ENCODE results near the gene TRMT112. TPM values are rescaled to one million over a fixed set of nuclear protein-coding genes. Genes with fewer than 3 reads are reported as not detected.

The TRMT112 gene
- total and polyA plus RNA-seq, 10 of the 15 experiments (the other 5 are each of a cell fraction or from before 2014, with no cell fraction given): 212 to 455 (median 308) TPM

DNA sequence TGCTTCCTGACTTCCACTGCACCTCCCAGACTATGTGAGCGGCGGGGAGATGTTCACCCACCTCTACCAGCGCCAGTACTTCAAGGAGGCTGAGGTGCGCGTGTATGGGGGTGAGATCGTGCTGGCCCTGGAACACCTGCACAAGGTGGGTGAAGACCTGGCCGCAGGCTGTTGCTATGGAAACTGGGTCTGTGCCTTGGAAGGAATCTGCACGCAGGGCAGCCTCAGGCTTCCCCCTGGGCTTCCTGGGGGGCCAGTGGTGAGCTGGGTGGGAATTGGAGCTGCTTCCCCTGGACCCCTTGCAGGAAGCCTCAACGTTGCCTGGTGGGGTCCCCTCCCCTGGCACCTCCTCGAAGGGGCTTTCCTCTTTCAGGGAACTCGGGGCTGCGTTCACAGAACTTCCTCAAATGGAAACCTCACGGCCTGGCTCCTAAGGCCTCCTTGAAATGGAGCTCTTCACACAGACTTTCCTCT lies 43.1 kb upstream of the TRMT112 start:
- WGBS (ENCODE audit: insufficient coverage, insufficient replicate concordance, low lambda C conversion rate, missing lambda C conversion rate): 29% methylated on average over 13 of the region's 13 CpGs
- in situ Hi-C loops (cut with MboI) (no loop called here), intact Hi-C loops (cut with micrococcal nuclease; ENCODE audit: unreplicated experiment) (no loop called here)
- peak overlapping the region; percentile 53 for H2AFZ ChIP-seq (ENCODE audit: control insufficient read depth, low read depth, low read length)
- peaks cover 21% of the 10 kb centered on the region for H3K79me2 ChIP-seq (ENCODE audit: control insufficient read depth, insufficient read depth, low read length)
- RAD21 ChIA-PET (ENCODE audit: unreplicated experiment): interaction anchor here (0.6 to 9.7 kb wide), 7 partner anchors 14 to 1685 kb away, joined by 3 to 176 read pairs (median 4); partner anchors contain the start of genes PRDX5 and TRMT112
- peak overlapping the region; percentile 69 for H3K4me3 ChIP-seq
- peak; percentile 13 for ATAC-seq
- peaks cover 5 to 11% of the 10 kb centered on the region in 2 experiments; a peak in 3 of 4 replicates for H3K36me3 ChIP-seq (ENCODE audit: control insufficient read depth in 2 of 2, insufficient read depth in 2 of 2, low read length in 1 of 2)
- peak overlapping the region; percentile 96 for H3K4me2 ChIP-seq (ENCODE audit: control insufficient read depth, insufficient read depth)
- CTCF ChIA-PET: interaction anchor here (0.5 to 3.4 kb wide), 16 partner anchors 16 to 328 kb away, joined by 3 to 31 read pairs (median 4); partner anchors contain the start of genes CCDC88B, PRDX5 and TRMT112
- DNase-seq (ENCODE audit: low read depth, low spot score): no peak
- peak overlapping the region; percentile 65 for H3K27ac ChIP-seq (ENCODE audit: control insufficient read depth, insufficient read depth)
- FAIRE-seq: no peak
- POLR2A ChIA-PET: interaction anchor here (0.5 to 2.5 kb wide), 7 partner anchors 12 to 884 kb away, joined by 3 to 14 read pairs (median 3); partner anchors contain the start of genes ESRRA, PRDX5 and TRMT112
- peaks cover 36% of the 10 kb centered on the region for H3K4me1 ChIP-seq (ENCODE audit: control insufficient read depth, insufficient read depth, low read length)
- no peaks in the 10 kb centered on the region for H3K27me3 ChIP-seq (replicated peaks in 1 of 2; ENCODE audit: control insufficient read depth in 2 of 2, insufficient read depth in 2 of 2, low read length in 1 of 2)
- SMC1A ChIA-PET (ENCODE audit: uncharacterized antibody, unreplicated experiment): interaction anchor here (0.7 to 2.3 kb wide), 8 partner anchors 15 to 293 kb away, joined by 3 to 13 read pairs (median 4); partner anchors contain the start of genes PRDX5 and TRMT112
- no peaks in the 10 kb centered on the region for H4K20me1 ChIP-seq (ENCODE audit: control insufficient read depth, insufficient read depth)
- H3K9me3 ChIP-seq (replicated peaks; ENCODE audit: control insufficient read depth, insufficient read depth, low read length): no peaks in the 10 kb centered on the region; the same call in 2 of the 3 replicates
- no TSS peak for BruUV-seq (replicated peaks)
- peak overlapping the region; percentile 58 for H3K9ac ChIP-seq (ENCODE audit: control insufficient read depth, insufficient read depth, low read length)
- TF ChIP-seq RUNX3 (IDR thresholded peaks at IDR 0.05; ENCODE audit: low read length) (peak; percentile 7; the same call in 1 of the 2 replicates), RAD21 (IDR thresholded peaks at IDR 0.05; ENCODE audit: insufficient read depth, low read depth, low read length) (no peak), SPI1 (IDR thresholded peaks at IDR 0.05; ENCODE audit: borderline replicate concordance, insufficient read depth, low read depth, low read length) (no peak), RFX5 (IDR thresholded peaks at IDR 0.05; ENCODE audit: low read depth, low read length) (no peak), FOXM1 (IDR thresholded peaks at IDR 0.05; ENCODE audit: low read depth, low read length) (no peak), CBX5 (IDR thresholded peaks at IDR 0.05; ENCODE audit: low read depth) (no peak), IRF4 (IDR thresholded peaks at IDR 0.05; ENCODE audit: low read depth, low read length) (no peak), PAX5 (IDR thresholded peaks at IDR 0.05; ENCODE audit: borderline replicate concordance, low read depth, low read length) (no peak), SMAD1 (IDR thresholded peaks at IDR 0.05; ENCODE audit: low read depth, partially characterized antibody) (no peak), BCL11A (IDR thresholded peaks at IDR 0.05; ENCODE audit: low read depth, low read length) (no peak), NR2C2 (IDR thresholded peaks at IDR 0.05; ENCODE audit: borderline replicate concordance, control insufficient read depth, insufficient read length, low read depth) (no peak), BMI1 (IDR thresholded peaks at IDR 0.05; ENCODE audit: borderline replicate concordance) (peak; percentile 72; the same call in 1 of the 2 replicates), CHD1 (IDR thresholded peaks at IDR 0.05; ENCODE audit: low read depth, low read length) (no peak)
- TF ChIP-seq, protein P1, sequence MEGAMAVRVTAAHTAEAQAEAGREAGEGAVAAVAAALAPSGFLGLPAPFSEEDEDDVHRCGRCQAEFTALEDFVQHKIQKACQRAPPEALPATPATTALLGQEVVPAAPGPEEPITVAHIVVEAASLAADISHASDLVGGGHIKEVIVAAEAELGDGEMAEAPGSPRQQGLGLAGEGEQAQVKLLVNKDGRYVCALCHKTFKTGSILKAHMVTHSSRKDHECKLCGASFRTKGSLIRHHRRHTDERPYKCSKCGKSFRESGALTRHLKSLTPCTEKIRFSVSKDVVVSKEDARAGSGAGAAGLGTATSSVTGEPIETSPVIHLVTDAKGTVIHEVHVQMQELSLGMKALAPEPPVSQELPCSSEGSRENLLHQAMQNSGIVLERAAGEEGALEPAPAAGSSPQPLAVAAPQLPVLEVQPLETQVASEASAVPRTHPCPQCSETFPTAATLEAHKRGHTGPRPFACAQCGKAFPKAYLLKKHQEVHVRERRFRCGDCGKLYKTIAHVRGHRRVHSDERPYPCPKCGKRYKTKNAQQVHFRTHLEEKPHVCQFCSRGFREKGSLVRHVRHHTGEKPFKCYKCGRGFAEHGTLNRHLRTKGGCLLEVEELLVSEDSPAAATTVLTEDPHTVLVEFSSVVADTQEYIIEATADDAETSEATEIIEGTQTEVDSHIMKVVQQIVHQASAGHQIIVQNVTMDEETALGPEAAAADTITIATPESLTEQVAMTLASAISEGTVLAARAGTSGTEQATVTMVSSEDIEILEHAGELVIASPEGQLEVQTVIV (IDR thresholded peaks at IDR 0.05; ENCODE audit: borderline replicate concordance, partially characterized antibody): no peak
- TF ChIP-seq, protein P2, sequence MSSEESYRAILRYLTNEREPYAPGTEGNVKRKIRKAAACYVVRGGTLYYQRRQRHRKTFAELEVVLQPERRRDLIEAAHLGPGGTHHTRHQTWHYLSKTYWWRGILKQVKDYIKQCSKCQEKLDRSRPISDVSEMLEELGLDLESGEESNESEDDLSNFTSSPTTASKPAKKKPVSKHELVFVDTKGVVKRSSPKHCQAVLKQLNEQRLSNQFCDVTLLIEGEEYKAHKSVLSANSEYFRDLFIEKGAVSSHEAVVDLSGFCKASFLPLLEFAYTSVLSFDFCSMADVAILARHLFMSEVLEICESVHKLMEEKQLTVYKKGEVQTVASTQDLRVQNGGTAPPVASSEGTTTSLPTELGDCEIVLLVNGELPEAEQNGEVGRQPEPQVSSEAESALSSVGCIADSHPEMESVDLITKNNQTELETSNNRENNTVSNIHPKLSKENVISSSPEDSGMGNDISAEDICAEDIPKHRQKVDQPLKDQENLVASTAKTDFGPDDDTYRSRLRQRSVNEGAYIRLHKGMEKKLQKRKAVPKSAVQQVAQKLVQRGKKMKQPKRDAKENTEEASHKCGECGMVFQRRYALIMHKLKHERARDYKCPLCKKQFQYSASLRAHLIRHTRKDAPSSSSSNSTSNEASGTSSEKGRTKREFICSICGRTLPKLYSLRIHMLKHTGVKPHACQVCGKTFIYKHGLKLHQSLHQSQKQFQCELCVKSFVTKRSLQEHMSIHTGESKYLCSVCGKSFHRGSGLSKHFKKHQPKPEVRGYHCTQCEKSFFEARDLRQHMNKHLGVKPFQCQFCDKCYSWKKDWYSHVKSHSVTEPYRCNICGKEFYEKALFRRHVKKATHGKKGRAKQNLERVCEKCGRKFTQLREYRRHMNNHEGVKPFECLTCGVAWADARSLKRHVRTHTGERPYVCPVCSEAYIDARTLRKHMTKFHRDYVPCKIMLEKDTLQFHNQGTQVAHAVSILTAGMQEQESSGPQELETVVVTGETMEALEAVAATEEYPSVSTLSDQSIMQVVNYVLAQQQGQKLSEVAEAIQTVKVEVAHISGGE (CRISPR knock-in tag; IDR thresholded peaks at IDR 0.05): no peak
- TF ChIP-seq, protein P3, sequence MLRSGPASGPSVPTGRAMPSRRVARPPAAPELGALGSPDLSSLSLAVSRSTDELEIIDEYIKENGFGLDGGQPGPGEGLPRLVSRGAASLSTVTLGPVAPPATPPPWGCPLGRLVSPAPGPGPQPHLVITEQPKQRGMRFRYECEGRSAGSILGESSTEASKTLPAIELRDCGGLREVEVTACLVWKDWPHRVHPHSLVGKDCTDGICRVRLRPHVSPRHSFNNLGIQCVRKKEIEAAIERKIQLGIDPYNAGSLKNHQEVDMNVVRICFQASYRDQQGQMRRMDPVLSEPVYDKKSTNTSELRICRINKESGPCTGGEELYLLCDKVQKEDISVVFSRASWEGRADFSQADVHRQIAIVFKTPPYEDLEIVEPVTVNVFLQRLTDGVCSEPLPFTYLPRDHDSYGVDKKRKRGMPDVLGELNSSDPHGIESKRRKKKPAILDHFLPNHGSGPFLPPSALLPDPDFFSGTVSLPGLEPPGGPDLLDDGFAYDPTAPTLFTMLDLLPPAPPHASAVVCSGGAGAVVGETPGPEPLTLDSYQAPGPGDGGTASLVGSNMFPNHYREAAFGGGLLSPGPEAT (IDR thresholded peaks at IDR 0.05; ENCODE audit: low read depth): 0 out of 2 replicates have a peak, but pooled peaks have one; percentile 38

Measured in GM12878 (cell line).